Panc1 (cell line): Measurements from ENCODE around the gene MYH10. TPM values are rescaled to one million over a fixed set of nuclear protein-coding genes. Genes with fewer than 3 reads are reported as not detected.

Experiments used
- ATAC-seq: fragments of 200-7000 bp; cut with Tn5 transposase; 2 replicates; pipeline ENCODE4 v1.9.1; 2020; ENCODE audit warnings: mild to moderate bottlenecking, moderate library complexity
- Bru-seq: library from RNA; stranded (reverse); fragments of 400-500 nt; gene quantifications from one replicate; lab custom pipeline; 2021; lab: Mats Ljungman, UMichigan
- BruChase-seq, 2 experiments: library from RNA; stranded (reverse); fragments of 400-500 nt; gene quantifications; one replicate each; lab custom pipeline; 2021; lab: Mats Ljungman, UMichigan
- BruUV-seq: library from RNA; stranded (reverse); fragments of 400-500 nt; replicated peaks from 2 replicates; lab custom pipeline; 2021; lab: Mats Ljungman, UMichigan
- CTCF ChIA-PET: fragments of 300-600 bp; sonication (Branson Sonifier 250); formaldehyde crosslinking; loops from one replicate; lab custom pipeline; 2022; ENCODE audit warnings: antibody characterized with exemption; lab: Charles Lee
- POLR2A ChIA-PET: fragments of 300-600 bp; sonication (Branson Sonifier 250); formaldehyde crosslinking; loops from one replicate; lab custom pipeline; 2022; ENCODE audit warnings: antibody characterized with exemption; lab: Charles Lee
- DNase-seq: peaks from one replicate; pipeline ENCODE4 v3.0.0-alpha.2; 2010; ENCODE audit warnings: low read depth, low spot score
- H3K27ac ChIP-seq: 2 replicates; pipeline ENCODE4 v1.5.1; 2011; ENCODE audit warnings: mild to moderate bottlenecking, low read length, inconsistent platforms
- H3K27me3 ChIP-seq: fragments of 200-500 bp; sonication (Bioruptor generic); 2 replicates; pipeline ENCODE4 v1.6.0; 2014; ENCODE audit warnings: low read length, inconsistent platforms; ENCODE audit not compliant: control insufficient read depth, insufficient read depth
- H3K36me3 ChIP-seq: fragments of 200-500 bp; sonication (Bioruptor generic); 2 replicates; pipeline ENCODE4 v1.5.1; 2014; ENCODE audit warnings: inconsistent platforms, mild to moderate bottlenecking, low read length, moderate library complexity; ENCODE audit not compliant: control insufficient read depth, insufficient read depth
- H3K4me1 ChIP-seq: 2 replicates; pipeline ENCODE4 v1.5.1; 2011; ENCODE audit warnings: inconsistent platforms, mild to moderate bottlenecking, low read length, moderate library complexity; ENCODE audit not compliant: control insufficient read depth, insufficient read depth
- H3K4me3 ChIP-seq, 2 experiments: 2 replicates each; pipeline ENCODE4 v1.5.1; 2011 to 2012; ENCODE audit warnings: low read depth in 2 of 2, low read length in 2 of 2, mild to moderate bottlenecking in 2 of 2, inconsistent platforms in 1 of 2, moderate library complexity in 1 of 2
- H3K9me3 ChIP-seq: fragments of 200-500 bp; sonication (Bioruptor generic); 2 replicates; pipeline ENCODE4 v1.5.1; 2014; ENCODE audit warnings: low read depth, mild to moderate bottlenecking, inconsistent platforms, low read length, moderate library complexity; ENCODE audit not compliant: control insufficient read depth, insufficient read depth
- POLR2AphosphoS5 ChIP-seq: IDR thresholded peaks from 2 replicates; pipeline ENCODE4 v1.6.1; 2012; ENCODE audit warnings: mild to moderate bottlenecking, low read depth, low read length, moderate library complexity
- SIN3A ChIP-seq: IDR thresholded peaks from 2 replicates; pipeline ENCODE4 v1.6.1; 2012; ENCODE audit warnings: low read depth, mild to moderate bottlenecking, low read length, moderate library complexity, borderline replicate concordance; ENCODE audit not compliant: insufficient read depth
- TCF7L2 ChIP-seq: IDR thresholded peaks from 2 replicates; pipeline ENCODE4 v1.6.1; 2011; ENCODE audit warnings: mild to moderate bottlenecking, low read depth, low read length, inconsistent platforms
- in situ Hi-C: cut with HindIII; loops from 2 replicates; pipeline ENCODE4 v1.10.0; 2016; ENCODE audit warnings: low sequenced_read_pairs, low pct_unique_long_range_greater_than_20kb
- intact Hi-C: fragments of 100-400 bp; cut with micrococcal nuclease; formaldehyde crosslinking; loops from one replicate; pipeline ENCODE4 v1.10.0; 2022; ENCODE audit not compliant: unreplicated experiment
- long read RNA-seq: library from polyadenylated mRNA; unstranded; transcript quantifications from one replicate; pipeline ENCODE4 v2.0.0, GENCODE V29; 2021; ENCODE audit not compliant: unreplicated experiment
- polyA plus RNA-seq: library from polyadenylated mRNA; unstranded; fragments of >200 nt; gene quantifications from one replicate; pipeline ENCODE4 v1.2.1, GENCODE V29; 2012; ENCODE audit warnings: missing spikeins; ENCODE audit not compliant: insufficient read length
- total RNA-seq: library from RNA; stranded (reverse); gene quantifications from one replicate; pipeline ENCODE4 v1.2.1, GENCODE V29; 2021; ENCODE audit not compliant: unreplicated experiment
- TF ChIP-seq, protein P1 (sequence below), 2 experiments: IDR thresholded peaks; 2 replicates each; pipeline ENCODE4 v1.6.1; 2011 to 2012; ENCODE audit warnings: low read depth in 2 of 2, control low read depth in 1 of 2, low read length in 1 of 2, mild to moderate bottlenecking in 1 of 2, moderate library complexity in 1 of 2; ENCODE audit not compliant: insufficient read depth in 1 of 2
- TF ChIP-seq, protein P2 (sequence below): fragments of 450-650 bp; IDR thresholded peaks from 2 replicates; pipeline ENCODE4 v1.5.1; 2017; ENCODE audit warnings: mild to moderate bottlenecking

The MYH10 gene
- total RNA-seq (36.5 TPM), Bru-seq, nascent RNA (percentile 63 among the genes with signal in this experiment), BruChase-seq, experiment 1, labeled RNA remaining after a 2-hour chase (percentile 57 among the genes with signal in this experiment), BruChase-seq, experiment 2, labeled RNA remaining after a 6-hour chase (percentile 68 among the genes with signal in this experiment)
- 30.7 TPM for polyA plus RNA-seq
- long read RNA-seq, full-length matches to known transcripts: 4 of 64 reads
- long read RNA-seq, partial matches to known transcripts: 50 of 64 reads
- long read RNA-seq, other reads (novel, unspliced or antisense): 10 of 64 reads

DNA sequence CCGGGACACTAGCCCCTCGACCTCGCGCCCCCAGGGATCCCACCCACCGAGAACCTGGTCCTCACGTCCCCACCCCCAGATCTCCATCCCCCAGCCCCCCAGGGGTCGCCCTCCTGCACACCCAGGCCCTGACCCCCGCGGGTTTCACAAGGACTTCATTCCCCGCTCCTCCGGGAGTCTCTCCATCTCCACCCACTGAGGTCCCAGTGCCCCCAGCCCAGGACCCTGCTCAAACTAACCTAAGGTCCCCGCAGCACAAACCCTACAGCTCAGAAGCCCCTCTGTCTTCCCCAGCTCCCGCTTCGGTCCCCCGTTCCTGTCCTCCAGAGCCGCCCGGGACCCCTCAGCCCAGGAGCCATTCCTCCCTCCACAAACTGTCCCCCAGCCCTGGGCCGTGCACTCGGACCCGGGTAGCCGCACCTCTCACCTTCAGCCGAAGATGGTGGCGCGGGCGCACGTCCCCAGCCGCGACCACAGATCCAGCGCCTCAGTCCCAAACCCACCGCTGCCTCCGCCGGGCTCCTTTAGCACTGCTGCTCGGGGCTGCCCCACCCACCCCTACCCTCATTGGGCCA, at the start of gene MYH10:
Gene MYH10 (minus strand): TSS at position 499 of the 575 bp plus-strand sequence. CDS start 7,479 bp downstream, outside the sequence.
- Histone ChIP-seq H3K27ac (peak within 1 kb of the TSS; percentile 68), H3K36me3 (peaks cover 3% of the 10 kb centered on the region; the same call in 1 of the 2 replicates), H3K9me3 (no peaks in the 10 kb centered on the region), H3K4me3 (peak within 1 kb of the TSS; percentile 66 to 82), H3K27me3 (no peaks in the 10 kb centered on the region), H3K4me1 (no peaks in the 10 kb centered on the region; the same call in 1 of the 2 replicates)
- ChIA-PET POLR2A (interaction anchor here (0.6 kb wide), 1 partner anchor 263 kb away, joined by 5 read pairs; no protein-coding TSS in a partner anchor), CTCF (interaction anchor here (0.6 to 1.2 kb wide), 3 partner anchors 53 to 210 kb away, joined by 3 to 4 read pairs (median 3); no protein-coding TSS in a partner anchor)
- in situ Hi-C loops (no loop called here), intact Hi-C loops (no loop called here)
- DNase-seq (no peak), ATAC-seq (no peak)
- BruUV-seq: no TSS peak
- no peak for TF ChIP-seq TCF7L2
- TF ChIP-seq, protein P1, sequence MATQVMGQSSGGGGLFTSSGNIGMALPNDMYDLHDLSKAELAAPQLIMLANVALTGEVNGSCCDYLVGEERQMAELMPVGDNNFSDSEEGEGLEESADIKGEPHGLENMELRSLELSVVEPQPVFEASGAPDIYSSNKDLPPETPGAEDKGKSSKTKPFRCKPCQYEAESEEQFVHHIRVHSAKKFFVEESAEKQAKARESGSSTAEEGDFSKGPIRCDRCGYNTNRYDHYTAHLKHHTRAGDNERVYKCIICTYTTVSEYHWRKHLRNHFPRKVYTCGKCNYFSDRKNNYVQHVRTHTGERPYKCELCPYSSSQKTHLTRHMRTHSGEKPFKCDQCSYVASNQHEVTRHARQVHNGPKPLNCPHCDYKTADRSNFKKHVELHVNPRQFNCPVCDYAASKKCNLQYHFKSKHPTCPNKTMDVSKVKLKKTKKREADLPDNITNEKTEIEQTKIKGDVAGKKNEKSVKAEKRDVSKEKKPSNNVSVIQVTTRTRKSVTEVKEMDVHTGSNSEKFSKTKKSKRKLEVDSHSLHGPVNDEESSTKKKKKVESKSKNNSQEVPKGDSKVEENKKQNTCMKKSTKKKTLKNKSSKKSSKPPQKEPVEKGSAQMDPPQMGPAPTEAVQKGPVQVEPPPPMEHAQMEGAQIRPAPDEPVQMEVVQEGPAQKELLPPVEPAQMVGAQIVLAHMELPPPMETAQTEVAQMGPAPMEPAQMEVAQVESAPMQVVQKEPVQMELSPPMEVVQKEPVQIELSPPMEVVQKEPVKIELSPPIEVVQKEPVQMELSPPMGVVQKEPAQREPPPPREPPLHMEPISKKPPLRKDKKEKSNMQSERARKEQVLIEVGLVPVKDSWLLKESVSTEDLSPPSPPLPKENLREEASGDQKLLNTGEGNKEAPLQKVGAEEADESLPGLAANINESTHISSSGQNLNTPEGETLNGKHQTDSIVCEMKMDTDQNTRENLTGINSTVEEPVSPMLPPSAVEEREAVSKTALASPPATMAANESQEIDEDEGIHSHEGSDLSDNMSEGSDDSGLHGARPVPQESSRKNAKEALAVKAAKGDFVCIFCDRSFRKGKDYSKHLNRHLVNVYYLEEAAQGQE (IDR thresholded peaks at IDR 0.05; ENCODE audit: insufficient read depth in 1 of 2, low read depth in 2 of 2, low read length in 1 of 2): no peak
- no peak for TF ChIP-seq POLR2AphosphoS5
- TF ChIP-seq, protein P2, sequence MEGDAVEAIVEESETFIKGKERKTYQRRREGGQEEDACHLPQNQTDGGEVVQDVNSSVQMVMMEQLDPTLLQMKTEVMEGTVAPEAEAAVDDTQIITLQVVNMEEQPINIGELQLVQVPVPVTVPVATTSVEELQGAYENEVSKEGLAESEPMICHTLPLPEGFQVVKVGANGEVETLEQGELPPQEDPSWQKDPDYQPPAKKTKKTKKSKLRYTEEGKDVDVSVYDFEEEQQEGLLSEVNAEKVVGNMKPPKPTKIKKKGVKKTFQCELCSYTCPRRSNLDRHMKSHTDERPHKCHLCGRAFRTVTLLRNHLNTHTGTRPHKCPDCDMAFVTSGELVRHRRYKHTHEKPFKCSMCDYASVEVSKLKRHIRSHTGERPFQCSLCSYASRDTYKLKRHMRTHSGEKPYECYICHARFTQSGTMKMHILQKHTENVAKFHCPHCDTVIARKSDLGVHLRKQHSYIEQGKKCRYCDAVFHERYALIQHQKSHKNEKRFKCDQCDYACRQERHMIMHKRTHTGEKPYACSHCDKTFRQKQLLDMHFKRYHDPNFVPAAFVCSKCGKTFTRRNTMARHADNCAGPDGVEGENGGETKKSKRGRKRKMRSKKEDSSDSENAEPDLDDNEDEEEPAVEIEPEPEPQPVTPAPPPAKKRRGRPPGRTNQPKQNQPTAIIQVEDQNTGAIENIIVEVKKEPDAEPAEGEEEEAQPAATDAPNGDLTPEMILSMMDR: no peak

DNA sequence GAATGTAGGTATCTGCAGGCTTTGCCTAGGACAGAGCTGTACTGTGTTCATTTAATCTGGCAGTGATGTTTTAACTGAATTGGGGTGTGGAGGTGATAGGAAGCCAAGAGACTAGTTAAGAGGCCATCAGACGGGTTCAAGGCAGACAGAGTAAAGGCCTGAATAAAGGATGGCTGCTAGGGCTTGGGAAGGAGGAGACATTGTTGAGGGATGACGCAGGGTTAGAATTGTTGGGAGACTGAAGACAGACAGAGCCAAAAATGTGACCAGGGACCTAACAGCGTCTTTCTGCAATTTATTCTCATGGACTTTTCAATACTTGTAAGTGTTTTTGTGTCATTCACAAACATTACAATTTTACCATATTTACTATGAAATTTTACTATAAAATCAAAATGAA, 48.6 kb upstream of the MYH10 start:
- in situ Hi-C loops (no loop called here), intact Hi-C loops (no loop called here)
- Histone ChIP-seq H3K9me3 (no peaks in the 10 kb centered on the region), H3K27ac (no peak overlapping the region), H3K4me3 (no peak overlapping the region), H3K27me3 (no peaks in the 10 kb centered on the region), H3K36me3 (no peaks in the 10 kb centered on the region), H3K4me1 (no peaks in the 10 kb centered on the region)
- DNase-seq (no peak), ATAC-seq (no peak)
- TF ChIP-seq, protein P2: no peak
- no peak for TF ChIP-seq TCF7L2
- TF ChIP-seq, protein P1 (IDR thresholded peaks at IDR 0.05; ENCODE audit: insufficient read depth in 1 of 2, low read depth in 2 of 2, low read length in 1 of 2): no peak
- no peak for TF ChIP-seq POLR2AphosphoS5
- no peak for TF ChIP-seq SIN3A
- no TSS peak for BruUV-seq
- ChIA-PET CTCF (no interaction called here), POLR2A (no interaction called here)
